Limb (tissue), 2 donors: Measurements from ENCODE around the gene EPS8L3.
"Not testable (repeated sequence)": the region's sequence is repeated elsewhere in the genome, so short reads cannot be mapped to it uniquely, and the experiment has no call there.

Experiments
- DNase-seq, 2 donors: peaks; one replicate each; pipeline ENCODE4 v3.0.0-alpha.2; 2016; ENCODE audit errors: extremely low spot score in 2 of 2

EPS8L3 gene

DNA sequence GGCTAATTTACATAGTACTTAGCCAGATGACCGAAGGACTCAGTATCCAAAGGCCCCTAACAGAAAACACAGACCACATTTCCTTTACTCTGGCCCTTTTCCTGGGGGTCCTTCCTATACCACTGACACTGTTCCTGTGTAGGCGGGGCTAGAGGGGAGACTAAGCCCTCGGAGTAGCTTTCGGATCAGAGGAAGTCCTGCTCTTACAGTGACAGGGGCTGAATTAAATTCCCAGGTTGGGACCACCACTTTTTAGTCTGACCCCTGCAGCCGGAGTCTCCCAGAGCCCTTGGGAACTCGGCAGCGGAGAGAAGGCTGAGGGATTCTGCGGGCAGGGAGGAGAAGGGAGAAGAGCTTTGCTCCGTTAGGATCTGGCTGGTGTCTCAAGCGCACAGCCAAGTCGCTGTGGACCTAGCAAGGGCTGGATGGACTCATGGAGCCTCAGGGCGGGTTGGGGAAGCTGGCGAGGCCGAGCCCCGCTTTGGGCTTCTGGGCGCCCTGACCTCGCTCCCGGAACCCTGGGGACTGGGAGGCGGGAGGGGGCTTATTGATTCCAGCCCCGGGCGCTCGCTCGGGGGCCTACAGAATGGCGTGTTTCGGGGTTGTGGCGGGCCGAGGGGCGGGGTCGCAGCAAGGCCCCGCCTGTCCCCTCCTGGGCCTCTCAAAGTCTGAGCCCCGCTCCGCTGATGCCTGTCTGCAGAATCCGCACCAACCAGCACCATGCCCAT, 52.0 kb downstream of the EPS8L3 start, which contains the start of gene GSTM5:
Gene GSTM5, plus strand, starts transcription at position 659 of the 728 bp plus-strand sequence. Its CDS starts 62 bp downstream, at position 721.
- DNase-seq = peak in 1 of 2 donors; percentile 69

DNA sequence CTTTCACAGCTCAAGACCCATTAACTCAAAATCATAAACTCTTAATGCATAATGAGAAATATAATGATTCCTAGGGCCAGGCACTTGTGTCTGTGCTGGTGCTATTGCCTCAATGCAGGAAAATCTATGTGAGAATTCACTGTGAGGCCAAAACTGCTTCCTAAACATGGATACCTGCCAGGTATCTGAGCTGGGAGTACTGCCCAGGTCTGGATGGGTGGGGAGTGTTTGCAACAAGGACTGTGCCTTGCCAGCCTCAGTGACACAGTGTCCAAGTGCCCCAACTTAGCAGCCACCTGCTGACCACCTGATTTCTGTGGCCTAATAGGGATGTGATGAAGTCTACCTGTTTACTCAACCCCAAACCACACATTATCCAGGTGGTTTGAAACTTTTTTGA, 53.9 kb downstream of the EPS8L3 start:
- DNase-seq = not testable (repeated sequence)

DNA sequence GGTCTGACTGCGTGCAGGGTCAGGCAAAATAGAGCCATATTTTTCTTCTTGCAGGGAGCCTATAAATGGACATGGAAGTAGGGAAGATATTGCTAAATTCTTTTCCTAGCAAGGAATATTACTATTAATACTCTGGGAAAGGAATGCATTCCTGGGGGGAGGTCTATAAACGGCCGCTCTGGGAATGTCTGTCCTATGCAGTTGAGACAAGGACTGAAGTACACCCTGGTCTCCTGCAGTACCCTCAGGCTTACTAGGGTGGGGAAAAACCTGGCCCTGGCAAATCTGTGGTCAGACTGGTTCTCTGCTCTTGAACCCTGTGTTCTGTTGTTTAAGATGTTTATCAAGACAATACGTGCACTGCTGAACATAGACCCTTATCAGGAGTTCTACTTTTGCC, 54.8 kb downstream of the EPS8L3 start:
- DNase-seq = not testable (repeated sequence)

DNA sequence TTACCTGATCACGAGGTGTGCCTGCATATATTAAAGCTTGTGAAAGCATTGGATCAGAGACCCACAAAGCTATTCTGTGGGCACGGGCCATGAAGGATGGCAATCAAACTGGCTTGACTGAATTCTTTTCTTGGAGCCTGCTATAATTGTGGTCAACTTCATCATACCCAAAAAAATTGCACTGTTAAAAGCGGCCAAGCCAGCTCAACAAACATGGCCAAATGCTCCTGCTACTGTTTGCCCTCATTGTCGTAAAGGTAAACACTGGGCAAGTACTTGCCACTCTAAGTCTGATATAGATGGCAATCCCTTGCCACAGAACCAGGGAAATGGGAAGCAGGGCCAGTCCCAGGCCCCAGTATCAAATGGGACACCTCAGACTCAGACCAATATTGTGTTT, 58.3 kb downstream of the EPS8L3 start:
- no peak for DNase-seq

DNA sequence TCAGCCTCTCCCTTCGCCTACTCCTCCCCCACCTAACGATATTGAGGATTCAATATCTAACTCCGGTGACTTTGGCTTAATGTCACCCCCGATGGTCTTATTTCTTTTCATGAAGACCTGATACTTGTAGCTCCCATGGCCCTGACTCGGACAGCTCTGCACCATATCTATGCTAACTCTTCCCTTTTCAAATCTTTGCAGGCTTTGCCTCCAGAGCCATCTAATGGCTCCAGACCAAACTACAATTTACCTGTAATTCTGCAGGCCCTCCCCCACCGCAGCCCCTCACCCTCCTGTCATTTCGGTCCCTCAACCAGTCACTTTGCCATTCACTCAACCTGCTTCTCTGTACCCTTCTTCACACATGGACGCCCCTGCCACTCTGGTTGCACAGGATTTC, 59.5 kb downstream of the EPS8L3 start:
- DNase-seq = no peak

DNA sequence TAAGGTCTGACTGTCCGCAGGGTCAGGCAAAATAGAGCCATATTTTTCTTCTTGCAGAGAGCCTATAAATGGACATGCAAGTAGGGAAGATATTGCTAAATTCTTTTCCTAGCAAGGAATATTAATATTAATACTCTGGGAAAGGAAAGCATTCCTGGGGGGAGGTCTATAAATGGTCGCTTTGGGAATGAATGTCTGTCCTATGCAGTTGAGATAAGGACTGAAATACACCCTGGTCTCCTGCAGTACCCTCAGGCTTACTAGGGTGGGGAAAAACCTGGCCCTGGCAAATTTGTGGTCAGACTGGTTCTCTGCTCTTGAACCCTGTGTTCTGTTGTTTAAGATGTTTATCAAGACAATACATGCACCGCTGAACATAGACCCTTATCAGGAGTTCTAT, 60.8 kb downstream of the EPS8L3 start:
- not testable (repeated sequence) for DNase-seq
